GM21515 (cell line): ENCODE measurements around the gene ABHD13.
"Not testable (repeated sequence)": the region's sequence is repeated elsewhere in the genome, so short reads cannot be mapped to it uniquely, and the experiment has no call there.

Experiments
- ATAC-seq: cut with Tn5 transposase; IDR thresholded peaks from one replicate; pipeline ENCODE4 v1.9.1; 2021; ENCODE audit not compliant: unreplicated experiment

The ABHD13 gene

DNA sequence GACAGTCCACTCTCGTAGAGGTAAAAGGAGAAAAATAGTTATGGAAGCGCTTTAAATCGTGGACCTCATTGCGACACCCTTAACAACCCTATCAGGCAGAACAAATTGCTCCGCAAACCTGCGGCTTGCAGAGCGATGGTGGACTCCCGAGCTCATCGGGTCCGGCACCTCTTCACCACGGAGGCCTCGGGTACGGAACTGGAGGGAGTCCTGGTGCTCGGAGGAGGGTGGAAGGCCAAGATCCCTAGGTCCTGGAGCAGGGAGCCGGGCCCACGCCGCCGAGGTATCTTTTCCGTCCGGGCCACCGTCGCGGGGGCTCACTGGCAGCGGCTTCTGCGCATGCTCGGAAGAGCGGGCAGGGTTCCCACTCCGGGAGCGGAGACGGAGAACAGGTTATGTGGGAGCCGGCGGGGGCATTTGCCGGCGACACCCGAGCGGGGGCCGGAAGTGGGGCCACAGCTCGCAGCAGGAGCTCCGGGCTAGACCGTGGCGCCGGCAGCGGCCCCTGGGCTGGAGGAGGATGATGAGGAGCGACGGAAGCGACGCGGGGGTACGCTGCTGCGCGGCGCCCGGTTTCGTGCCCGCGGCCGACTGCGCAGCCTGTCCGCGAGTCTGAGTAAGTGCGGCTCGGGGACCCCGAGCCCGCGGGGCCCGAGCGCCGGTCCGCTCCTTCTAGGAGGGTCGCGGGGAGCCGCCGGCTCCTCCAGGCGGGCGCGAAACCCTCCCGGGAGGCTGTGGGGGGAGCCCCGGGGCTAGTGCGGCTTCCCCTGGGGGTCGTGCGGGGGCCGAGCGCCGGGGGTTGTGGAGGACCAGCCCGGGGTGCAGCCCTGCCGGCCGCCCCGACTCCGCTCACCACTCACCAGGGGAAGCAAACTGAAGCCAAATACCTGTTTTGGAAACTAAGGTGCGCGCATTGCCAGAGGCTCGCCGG, at the start of gene ABHD13:
ABHD13 (plus strand) TSS at position 349 of the 931 bp plus-strand sequence. CDS start 10,827 bp downstream, outside the sequence.
- ATAC-seq = peak; percentile 74

DNA sequence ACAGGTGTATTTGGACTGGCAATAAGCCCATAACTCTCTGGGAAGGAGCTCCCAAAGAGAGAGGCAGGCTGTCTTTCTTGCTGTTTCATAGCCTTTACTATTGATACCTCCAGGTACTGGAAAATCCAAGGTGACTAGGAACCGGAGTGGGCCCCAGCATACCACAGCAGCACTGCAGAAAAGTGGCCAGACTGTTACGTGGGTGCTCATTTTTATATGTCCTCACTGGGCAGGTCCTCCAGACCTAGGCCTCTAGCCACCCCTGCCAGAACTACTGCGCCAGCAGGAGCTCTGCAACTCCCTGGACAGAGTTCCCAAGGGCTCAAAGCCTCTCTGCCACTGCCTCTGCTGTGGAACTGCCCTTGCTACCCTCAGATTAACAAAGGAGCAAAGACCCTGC, 49.3 kb upstream of the ABHD13 start:
- ATAC-seq = no peak

DNA sequence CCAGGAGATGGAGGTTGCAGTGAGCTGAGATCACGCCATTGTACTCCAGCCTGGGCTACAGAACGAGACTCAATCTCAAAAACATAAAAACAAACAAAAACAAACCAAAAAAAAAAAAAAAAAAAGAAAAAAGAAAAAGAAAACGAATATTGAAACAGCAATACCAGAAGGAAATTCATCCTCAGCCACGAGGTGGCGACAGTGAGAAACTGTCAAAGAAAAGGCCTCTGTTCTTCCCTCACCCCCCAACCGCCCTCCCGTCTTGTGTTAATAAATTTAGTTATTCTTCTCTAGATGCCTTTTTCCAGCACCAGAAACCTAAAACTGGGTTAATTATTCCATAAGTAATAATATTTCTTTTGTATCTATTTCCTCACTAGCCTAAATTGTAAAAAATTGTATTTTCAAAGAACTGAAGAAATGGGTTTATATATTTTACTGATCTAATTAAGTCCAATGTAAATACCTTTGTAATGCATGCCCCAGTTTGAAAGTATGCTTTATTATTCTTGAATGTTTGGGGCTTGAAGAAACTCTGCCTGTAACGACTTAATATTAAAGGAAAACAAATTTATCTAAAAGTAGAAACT, 41.4 kb upstream of the ABHD13 start:
- no peak for ATAC-seq

DNA sequence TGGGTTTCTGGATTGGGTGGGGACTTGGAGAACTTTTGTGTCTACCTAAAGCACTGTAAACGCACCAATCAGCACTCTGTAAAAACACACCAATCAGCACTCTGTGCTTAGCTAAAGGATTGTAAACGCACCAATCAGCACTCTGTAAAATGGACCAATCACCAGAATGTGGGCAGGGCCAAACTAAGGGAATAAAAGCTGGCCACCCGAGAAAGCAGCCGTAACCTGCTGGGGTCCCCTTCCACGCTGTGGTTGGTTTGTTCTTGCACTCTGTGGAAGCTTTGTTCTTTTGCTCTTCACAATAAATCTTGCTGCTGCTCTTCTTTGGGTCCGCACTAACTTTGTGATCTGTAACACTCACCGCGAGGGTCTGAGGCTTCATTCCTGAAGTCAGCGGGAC, 40.1 kb upstream of the ABHD13 start:
- no peak for ATAC-seq

DNA sequence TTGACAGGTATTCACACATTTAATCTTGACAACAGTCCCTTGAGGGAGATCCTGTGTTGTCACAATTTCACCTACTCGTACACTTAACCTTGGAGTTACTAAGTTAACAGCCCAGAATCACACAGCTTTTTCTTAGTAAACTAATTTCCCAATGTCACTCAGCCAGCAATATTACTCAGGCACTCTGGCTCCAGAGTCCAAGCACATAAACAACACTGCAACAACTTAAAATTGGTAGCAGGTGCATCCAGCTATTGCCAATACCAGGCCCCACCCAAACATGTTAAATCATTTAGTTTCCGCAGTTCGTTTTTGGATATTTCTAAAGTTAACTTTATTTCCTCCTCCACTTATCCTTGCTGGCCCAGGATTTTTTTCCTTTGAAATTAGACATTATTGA, 35.5 kb upstream of the ABHD13 start:
- no peak for ATAC-seq

DNA sequence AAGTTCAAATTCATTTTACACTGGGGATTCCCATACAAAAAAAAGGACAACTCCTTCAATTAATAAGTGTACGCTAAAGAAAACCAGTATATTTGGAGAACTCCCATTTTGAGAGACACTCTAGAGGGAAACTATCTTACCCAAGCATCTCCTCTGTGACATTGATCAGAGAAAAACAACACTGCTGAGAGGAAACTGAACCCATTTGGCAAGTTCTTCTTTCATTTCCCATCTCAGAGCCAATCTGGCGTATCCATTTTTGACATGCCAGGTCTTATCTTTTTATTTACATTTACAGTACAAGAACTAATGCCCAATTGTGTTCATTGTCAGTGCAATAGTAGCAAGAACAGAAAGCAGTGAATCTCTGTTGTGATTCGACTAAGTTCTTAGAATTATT, 33.0 kb upstream of the ABHD13 start:
- ATAC-seq = no peak

DNA sequence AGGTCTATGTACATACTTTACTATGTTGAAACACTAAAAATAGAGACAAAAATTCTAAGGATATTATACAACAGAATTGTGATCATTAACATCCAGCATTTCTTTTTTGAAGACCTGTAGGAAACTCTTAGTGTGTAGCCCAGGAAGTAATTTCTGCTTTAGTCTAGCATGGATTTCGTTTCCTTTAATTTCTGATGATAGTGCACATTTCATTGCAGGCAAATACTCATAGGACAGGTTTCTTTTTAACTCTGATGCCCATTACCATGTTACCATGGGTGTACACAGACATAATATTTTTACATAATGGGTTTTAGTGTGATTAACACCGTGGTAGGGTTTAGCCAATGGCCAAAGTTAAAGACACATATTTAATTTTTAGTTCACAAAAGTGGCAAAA, 29.9 kb upstream of the ABHD13 start:
- ATAC-seq = no peak

DNA sequence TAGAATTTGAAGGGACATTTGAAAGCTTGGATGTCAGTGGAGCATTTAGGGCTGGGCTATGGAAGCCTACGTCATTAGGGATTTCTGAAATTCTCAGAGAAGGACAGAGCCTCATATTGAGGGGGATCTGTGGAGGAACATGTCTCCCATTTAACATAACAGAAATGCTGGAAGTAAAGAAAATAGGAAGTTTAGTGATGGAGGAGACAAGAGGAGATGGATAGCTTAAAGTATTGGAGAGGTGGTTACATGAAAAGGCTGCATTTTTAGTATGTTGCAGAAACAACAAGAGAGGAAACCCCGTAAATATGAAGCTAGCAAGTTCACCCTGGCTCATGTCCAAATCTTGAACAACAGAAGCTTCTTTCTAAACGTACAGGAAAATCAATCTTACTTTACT, 27.3 kb upstream of the ABHD13 start:
- ATAC-seq = no peak

DNA sequence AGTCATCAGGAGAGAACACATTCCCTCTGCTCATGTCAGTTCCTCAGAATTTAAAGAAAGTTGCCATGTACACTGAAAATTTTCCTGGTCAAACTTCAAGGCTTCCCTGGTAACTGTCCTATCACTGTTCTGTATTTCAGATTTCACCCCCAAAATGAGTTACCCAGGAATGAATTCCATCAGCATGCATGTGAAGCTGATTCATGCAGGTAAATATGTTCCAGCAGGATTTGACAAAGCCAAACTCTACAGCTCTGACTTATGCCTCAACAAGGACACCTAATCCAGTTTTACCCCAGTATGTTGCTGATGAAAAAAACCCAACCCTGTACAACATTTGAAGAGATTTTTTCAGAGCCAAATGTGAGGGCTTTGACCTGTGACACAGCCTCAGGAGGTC, 24.4 kb upstream of the ABHD13 start:
- ATAC-seq = no peak

DNA sequence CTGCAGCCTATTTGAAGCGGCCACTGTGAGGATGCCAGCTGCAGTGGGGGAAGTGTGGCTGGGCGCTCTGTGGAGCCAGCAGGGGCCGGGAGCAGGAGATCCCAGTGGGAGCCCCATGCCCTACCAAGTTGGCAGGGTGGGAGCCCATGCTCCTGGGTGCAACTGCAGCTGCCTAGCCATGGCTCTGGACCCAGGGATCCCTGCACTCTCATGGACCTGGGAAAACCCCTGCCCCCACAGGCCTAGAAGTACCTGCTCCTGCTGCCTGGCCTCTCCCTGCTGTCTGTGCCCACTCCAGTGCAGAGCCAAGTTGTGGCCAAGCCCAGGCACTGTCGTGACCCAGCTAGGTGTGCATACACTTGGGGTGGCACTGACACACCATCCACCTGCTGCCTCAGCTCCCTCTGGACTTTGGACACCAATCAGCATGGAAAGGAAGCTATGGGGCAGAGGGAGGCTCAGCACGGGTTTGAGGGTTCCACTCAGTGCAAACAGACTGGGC, 23.7 kb upstream of the ABHD13 start:
- ATAC-seq = no peak

DNA sequence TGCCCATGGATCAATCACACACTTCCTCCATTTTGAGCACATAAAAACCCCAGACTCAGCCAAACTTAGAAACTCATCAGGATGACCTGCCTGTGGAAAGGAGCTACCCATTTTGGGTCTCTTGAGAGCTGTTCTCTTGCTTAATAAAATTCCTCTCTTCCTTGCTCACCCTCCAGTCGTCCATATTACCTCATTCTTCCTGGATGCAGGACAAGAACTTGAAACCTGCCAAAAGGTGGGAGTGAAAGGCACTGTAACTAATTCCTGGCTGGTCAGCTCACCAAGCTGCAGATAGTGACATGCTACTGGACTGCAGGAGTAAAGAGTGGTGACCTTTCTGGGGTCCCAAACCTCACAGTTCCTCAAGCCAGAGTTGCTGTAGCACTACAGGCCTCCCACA, 23.0 kb upstream of the ABHD13 start:
- no peak for ATAC-seq

DNA sequence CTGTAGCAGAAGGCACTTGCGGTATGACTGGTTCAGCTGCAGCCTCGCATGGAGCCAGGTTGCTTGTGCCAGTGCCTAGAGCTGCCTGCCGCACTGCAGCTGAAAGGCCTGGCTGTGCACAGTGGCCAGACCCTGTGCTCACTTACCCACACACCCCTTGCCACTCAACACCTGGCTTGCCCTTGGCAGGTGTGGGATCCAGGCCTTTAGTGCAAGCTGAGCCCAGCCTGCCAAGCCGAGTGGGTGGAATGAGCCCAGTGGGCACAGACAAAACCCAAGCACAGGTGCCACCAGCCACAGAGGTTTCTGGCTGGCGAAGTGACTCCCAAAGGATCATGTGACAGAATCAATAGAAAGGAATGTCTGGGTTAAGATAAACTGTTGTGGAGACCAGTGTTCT, 22.3 kb upstream of the ABHD13 start:
- no peak for ATAC-seq

DNA sequence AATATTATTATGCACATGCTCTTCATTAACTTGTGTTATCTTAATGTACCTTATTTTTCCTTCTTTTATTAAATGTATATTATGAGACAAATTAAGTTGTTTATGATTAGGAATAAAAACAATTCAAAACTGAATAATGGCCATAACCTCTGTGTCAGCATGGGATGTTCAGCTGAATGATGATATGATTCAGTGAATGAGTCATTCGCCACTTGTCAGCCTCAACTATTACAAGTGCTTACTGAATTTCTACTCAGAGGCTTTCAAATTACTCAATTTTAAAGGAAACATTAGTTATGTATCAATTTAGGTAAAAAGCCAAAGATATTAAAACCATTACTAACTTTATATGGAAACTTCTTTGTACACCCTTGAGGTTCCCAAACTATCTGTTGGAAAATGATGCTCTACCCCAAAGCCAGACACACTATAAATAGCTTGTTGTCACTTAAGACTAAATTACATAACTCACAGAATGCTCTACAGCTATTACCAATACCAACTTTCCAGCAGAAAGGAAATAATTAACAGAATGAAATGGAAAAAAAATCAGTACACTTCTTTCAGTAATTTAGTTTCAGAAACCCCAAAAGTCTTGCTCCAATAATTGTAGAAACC, 17.3 kb upstream of the ABHD13 start:
- no peak for ATAC-seq

DNA sequence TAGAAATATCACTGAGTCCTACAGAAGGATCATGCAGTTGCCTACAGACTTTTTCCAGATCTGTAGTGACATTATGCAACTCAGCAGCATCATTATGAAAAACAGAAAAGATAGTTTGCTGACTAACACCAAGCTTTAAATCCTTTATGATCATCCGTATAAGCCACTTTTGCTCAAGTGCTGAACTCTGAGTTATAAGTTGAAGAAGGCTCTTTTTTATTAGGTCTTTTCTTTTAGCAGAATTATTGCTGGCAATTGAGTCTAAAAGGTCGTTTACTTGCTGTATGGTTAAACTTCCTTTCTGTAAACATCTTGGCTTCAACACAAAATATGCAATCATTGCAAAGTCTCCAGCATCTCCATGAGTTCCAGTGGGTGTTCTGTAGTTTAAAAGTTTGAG, 7.6 kb upstream of the ABHD13 start:
- no peak for ATAC-seq

DNA sequence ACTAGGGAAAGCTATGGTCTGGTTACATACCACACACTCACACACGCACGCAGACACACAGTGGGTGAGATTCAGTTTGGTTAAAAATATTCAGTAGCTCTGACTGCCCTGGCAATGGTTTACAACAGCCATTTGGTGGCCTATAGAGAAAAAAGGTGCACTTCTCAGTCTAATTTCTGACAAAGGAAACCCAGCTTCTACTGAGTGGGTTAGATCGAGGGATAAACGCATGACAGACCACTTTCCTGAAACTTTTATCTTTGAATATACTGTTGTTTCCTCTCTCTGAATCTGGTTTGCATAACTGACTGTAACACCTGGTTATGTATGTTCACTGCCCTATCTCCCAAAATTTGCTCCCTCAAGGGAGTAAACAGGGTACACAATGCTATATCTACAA, 5.3 kb upstream of the ABHD13 start:
- peak; percentile 43 for ATAC-seq

DNA sequence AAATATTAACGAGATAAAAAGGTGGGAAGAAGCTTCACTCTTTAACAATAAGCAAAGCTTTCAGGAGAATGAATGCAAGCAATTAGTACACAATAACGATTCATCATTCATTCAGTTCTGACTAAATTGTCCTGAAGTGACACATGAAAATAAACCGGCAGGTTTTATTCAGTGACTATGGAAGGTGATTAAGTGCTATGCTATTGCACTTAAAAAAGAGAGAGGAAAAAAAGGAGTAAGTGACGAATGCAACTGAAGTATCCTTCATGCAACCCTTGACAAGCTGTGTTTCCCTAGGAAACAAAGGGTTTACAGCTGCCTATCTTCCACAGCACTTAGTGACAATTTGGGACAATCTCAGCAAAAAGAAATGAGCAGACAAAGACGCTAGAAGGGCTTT, 4.2 kb upstream of the ABHD13 start:
- ATAC-seq = no peak

DNA sequence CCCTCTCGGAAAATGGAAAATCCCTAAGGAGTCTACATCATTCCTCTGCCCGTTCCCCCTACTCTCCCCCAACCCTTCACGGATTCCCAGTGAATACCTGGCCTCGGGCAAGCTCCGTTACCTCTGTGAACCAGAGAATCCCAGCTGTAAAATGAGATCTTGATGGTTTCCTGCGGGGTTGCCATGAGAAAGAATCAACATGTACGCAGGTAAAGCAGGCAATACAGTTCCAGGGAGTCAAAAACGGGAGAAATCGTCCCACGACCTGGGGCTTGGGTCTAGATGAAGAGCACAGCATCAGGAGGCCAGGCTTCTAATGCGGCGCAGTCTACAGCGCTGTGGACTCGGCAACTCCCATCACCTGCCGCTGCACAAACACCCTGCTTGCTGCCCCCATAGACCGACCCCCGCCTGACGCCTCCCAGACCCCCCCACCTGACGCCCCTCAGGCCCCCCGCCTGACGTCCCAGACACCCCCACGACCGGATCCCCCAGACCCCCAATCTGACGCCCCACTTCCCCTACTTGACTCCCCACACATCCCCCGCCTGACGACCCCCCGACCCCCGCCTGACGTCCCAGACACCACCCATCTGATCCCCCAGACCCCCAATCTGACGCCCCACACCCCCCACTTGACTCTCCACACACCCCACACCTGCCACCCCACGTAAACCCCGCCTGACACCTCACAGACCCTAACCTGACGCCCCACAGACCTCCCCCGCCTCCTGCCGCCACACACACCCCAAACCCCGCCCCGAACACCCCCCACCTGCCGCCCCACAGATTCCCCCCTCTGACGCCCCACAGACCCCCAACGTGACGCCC, 3.5 kb upstream of the ABHD13 start:
- no peak for ATAC-seq

DNA sequence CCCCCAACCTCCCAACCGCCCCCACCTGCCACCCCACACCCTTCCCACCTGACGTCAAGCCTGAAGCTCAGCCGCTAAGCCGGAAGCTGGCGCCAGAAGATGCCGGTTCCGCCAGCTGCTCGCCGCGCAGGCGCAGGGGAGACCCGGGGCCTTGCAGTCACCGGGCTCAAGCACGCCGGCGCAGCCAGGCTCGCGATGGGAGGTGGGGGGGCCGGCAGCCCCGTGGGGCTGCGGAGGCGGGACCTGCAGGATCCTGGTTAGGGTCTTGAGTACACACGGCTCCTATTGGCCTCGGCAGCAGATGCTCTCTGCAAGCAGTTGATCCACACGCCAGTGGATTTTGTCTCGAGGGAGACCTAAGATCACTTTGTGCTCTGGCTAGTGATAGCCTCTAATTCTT, 2.8 kb upstream of the ABHD13 start, which contains the start of gene LIG4:
LIG4 (minus strand) TSS at position 101 of the 400 bp plus-strand sequence. CDS start 4,268 bp downstream, outside the sequence.
- ATAC-seq = peak; percentile 66

DNA sequence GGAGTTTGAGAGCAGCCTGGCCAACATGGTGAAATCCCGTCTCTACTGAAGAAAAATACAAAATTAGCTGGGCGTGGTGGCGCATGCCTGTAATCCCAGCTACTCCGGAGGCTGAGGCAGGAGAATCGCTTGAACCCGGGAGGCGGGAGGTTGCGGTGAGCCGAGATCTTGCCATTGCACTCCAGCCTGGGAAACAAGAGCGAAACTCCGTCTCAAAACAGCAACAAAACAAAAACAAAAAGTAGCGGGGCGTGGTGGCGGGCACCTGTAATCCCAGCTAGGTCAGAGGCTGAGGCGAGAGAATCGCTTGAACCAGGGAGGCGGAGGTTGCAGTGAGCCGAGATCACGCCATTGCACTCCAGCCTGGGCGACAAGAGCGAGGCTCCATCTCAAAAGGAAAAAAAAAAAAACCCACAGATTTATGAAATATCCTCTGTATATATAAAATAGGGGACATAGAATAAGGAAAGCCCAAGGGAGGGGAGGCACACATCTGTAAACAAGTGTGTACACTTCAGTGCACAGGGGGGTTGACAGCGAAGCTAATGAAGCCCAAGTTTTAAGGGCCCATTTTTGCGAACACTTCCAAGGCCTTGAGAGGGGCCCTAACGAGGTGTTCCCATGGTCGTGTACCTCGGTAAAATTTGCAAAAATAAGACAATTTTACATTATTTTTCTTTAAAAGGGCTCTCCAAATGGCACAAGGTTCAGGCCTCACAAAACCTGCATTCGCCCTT, 717 bp upstream of the ABHD13 start:
- not testable (repeated sequence) for ATAC-seq

DNA sequence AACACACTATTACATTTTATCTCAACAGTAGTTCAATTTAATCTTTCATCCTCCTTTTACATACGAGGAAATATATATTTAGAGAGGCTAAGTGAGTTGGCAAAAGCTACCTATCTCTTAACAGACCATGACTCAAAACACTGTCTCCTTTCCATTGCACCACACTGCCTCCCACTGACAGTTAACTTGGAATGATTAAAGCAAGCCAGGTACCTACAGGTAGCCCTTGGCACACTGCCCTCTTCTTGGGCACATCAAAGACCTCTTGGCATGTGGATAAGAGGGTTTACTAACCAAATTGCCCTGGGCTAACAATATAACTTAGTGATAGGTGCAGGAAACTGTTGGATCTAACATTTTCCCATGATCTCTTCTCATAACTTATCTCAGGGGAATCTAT, 1.8 kb downstream of the ABHD13 start:
- no peak for ATAC-seq
